Measurements from ENCODE around the gene STAG1. TPM values are rescaled to one million over a fixed set of nuclear protein-coding genes. Genes with fewer than 3 reads are reported as not detected.

The STAG1 gene
- total RNA-seq, 1 experiment from 2014 or later = 43.7 TPM

DNA sequence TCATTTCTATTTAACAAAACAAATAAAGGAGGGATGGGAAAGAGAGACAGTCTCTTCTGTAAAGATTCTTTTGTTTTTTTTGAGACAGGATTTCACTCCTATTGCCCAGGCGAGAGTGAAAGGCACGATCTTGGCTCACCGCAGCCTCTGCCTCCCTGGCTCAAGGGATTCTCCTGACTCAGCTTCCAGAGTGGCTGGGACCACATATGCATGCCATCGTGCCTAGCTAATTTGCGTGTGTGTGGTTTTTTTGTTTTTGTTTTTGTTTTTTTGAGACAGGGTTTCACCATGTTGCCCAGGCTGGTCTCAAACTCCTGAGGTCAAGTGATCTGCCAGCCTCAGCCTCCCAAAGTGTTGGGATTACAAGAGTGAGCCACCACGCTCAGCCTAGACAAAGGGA is 23.3 kb downstream of the STAG1 start:
- H3K27ac ChIP-seq (ENCODE audit: low read length) = peak overlapping the region; percentile 36
- H3K4me3 ChIP-seq (ENCODE audit: low read depth in 2 of 2, low read length in 2 of 2) = no peak overlapping the region
- ChIA-PET CTCF (no interaction called here), POLR2A (interaction anchor here (0.6 kb wide), 1 partner anchor 63 kb away, joined by 4 read pairs; no protein-coding TSS in a partner anchor)
- no peaks in the 10 kb centered on the region for H3K36me3 ChIP-seq (ENCODE audit: control insufficient read depth, insufficient read depth, low read length)
- in situ Hi-C loops (cut with HindIII; ENCODE audit: low pct_unique_long_range_greater_than_20kb, low sequenced_read_pairs) = no loop called here
- H3K27me3 ChIP-seq (ENCODE audit: control insufficient read depth, insufficient read depth, low read length) = no peaks in the 10 kb centered on the region
- ATAC-seq = no peak
- TF ChIP-seq TCF7L2 (IDR thresholded peaks at IDR 0.05; ENCODE audit: low read depth, low read length) (no peak), CTCF (IDR thresholded peaks at IDR 0.05) (no peak), POLR2AphosphoS5 (IDR thresholded peaks at IDR 0.05; ENCODE audit: low read depth, low read length) (no peak), SIN3A (IDR thresholded peaks at IDR 0.05; ENCODE audit: borderline replicate concordance, insufficient read depth, low read depth, low read length) (no peak), REST (IDR thresholded peaks at IDR 0.05; ENCODE audit: insufficient read depth in 1 of 2, low read depth in 2 of 2, low read length in 1 of 2) (no peak)
- DNase-seq (ENCODE audit: low read depth, low spot score) = no peak
- peaks cover 19% of the 10 kb centered on the region for H3K4me1 ChIP-seq (ENCODE audit: control insufficient read depth, insufficient read depth, low read length)
- no peaks in the 10 kb centered on the region for H3K9me3 ChIP-seq (ENCODE audit: control insufficient read depth, insufficient read depth, low read depth, low read length)
- BruUV-seq (replicated peaks) = no TSS peak
- intact Hi-C loops (cut with micrococcal nuclease; ENCODE audit: unreplicated experiment) = no loop called here

GRCh38 chr3:136728473-136728872 is 23.7 kb downstream of the STAG1 start:
- ChIA-PET CTCF (no interaction called here), POLR2A (interaction anchor here (0.6 kb wide), 1 partner anchor 62 kb away, joined by 4 read pairs; no protein-coding TSS in a partner anchor)
- TF ChIP-seq REST (IDR thresholded peaks at IDR 0.05; ENCODE audit: insufficient read depth in 1 of 2, low read depth in 2 of 2, low read length in 1 of 2) (no peak), SIN3A (IDR thresholded peaks at IDR 0.05; ENCODE audit: borderline replicate concordance, insufficient read depth, low read depth, low read length) (no peak), TCF7L2 (IDR thresholded peaks at IDR 0.05; ENCODE audit: low read depth, low read length) (no peak), CTCF (IDR thresholded peaks at IDR 0.05) (no peak), POLR2AphosphoS5 (IDR thresholded peaks at IDR 0.05; ENCODE audit: low read depth, low read length) (no peak)
- Histone ChIP-seq H3K27me3 (ENCODE audit: control insufficient read depth, insufficient read depth, low read length) (no peaks in the 10 kb centered on the region), H3K9me3 (ENCODE audit: control insufficient read depth, insufficient read depth, low read depth, low read length) (no peaks in the 10 kb centered on the region), H3K4me1 (ENCODE audit: control insufficient read depth, insufficient read depth, low read length) (peaks cover 19% of the 10 kb centered on the region), H3K4me3 (ENCODE audit: low read depth in 2 of 2, low read length in 2 of 2) (no peak overlapping the region), H3K27ac (ENCODE audit: low read length) (peak overlapping the region; percentile 36; the same call in 1 of the 2 replicates), H3K36me3 (ENCODE audit: control insufficient read depth, insufficient read depth, low read length) (no peaks in the 10 kb centered on the region)
- no TSS peak for BruUV-seq (replicated peaks)
- no peak for ATAC-seq
- no peak for DNase-seq (ENCODE audit: low read depth, low spot score)
- in situ Hi-C loops (cut with HindIII; ENCODE audit: low pct_unique_long_range_greater_than_20kb, low sequenced_read_pairs) (no loop called here), intact Hi-C loops (cut with micrococcal nuclease; ENCODE audit: unreplicated experiment) (no loop called here)

Data from Panc1 (cell line).